H9 (cell line): ENCODE results near the gene SHMT2. TPM values are rescaled to one million over a fixed set of nuclear protein-coding genes. Genes with fewer than 3 reads are reported as not detected.

Experiments
- DNase-seq: peaks from one replicate; pipeline ENCODE4 v3.0.0-alpha.2; 2017
- H2AFZ ChIP-seq: one replicate; pipeline ENCODE4 v1.6.1; 2013; ENCODE audit warnings: mild to moderate bottlenecking, low read length, control low read depth, moderate library complexity
- H2AK5ac ChIP-seq: 2 replicates; pipeline ENCODE4 v1.6.1; 2013; ENCODE audit warnings: low read length, control low read depth, mixed read lengths; ENCODE audit not compliant: insufficient read length
- H2BK120ac ChIP-seq: one replicate; pipeline ENCODE4 v1.6.1; 2013; ENCODE audit warnings: low read depth, mild to moderate bottlenecking, low read length, control low read depth, inconsistent platforms; ENCODE audit not compliant: poor library complexity, severe bottlenecking
- H2BK12ac ChIP-seq: 2 replicates; pipeline ENCODE4 v1.6.1; 2013; ENCODE audit warnings: low read length, control low read depth, mixed read lengths, low read depth; ENCODE audit not compliant: insufficient read length
- H2BK15ac ChIP-seq: 2 replicates; pipeline ENCODE4 v1.6.1; 2013; ENCODE audit warnings: low read depth, low read length, control low read depth
- H2BK20ac ChIP-seq: one replicate; pipeline ENCODE4 v1.6.1; 2013; ENCODE audit warnings: low read depth, mild to moderate bottlenecking, low read length, control low read depth, inconsistent platforms; ENCODE audit not compliant: poor library complexity, severe bottlenecking
- H2BK5ac ChIP-seq: 2 replicates; pipeline ENCODE4 v1.6.1; 2013; ENCODE audit warnings: low read length, control low read depth, mixed read lengths; ENCODE audit not compliant: insufficient read length
- H3K14ac ChIP-seq: 2 replicates; pipeline ENCODE4 v1.6.1; 2013; ENCODE audit warnings: low read length, control low read depth; ENCODE audit not compliant: insufficient read depth
- H3K18ac ChIP-seq: 2 replicates; pipeline ENCODE4 v1.6.1; 2013; ENCODE audit warnings: low read depth, mild to moderate bottlenecking, mixed read lengths, low read length, control low read depth; ENCODE audit not compliant: insufficient read length
- H3K23ac ChIP-seq: 2 replicates; pipeline ENCODE4 v1.6.1; 2013; ENCODE audit warnings: low read length, control low read depth, mixed read lengths, low read depth; ENCODE audit not compliant: insufficient read length
- H3K23me2 ChIP-seq: 2 replicates; pipeline ENCODE4 v1.6.1; 2013; ENCODE audit warnings: low read depth, mild to moderate bottlenecking, mixed read lengths, low read length, control low read depth; ENCODE audit not compliant: insufficient read length, poor library complexity, severe bottlenecking
- H3K27ac ChIP-seq: 2 replicates; pipeline ENCODE4 v1.5.1; 2013; ENCODE audit warnings: low read length, control low read depth, mixed read lengths, low read depth; ENCODE audit not compliant: insufficient read length
- H3K27me3 ChIP-seq: 2 replicates; pipeline ENCODE4 v1.6.1; 2013; ENCODE audit warnings: low read length, control low read depth, inconsistent platforms; ENCODE audit not compliant: insufficient read depth
- H3K4ac ChIP-seq: 2 replicates; pipeline ENCODE4 v1.6.1; 2013; ENCODE audit warnings: low read depth, mild to moderate bottlenecking, control low read depth, inconsistent platforms, low read length, moderate library complexity
- H3K4me1 ChIP-seq: 2 replicates; pipeline ENCODE4 v1.6.1; 2013; ENCODE audit warnings: low read length, control low read depth, inconsistent platforms; ENCODE audit not compliant: insufficient read depth
- H3K4me2 ChIP-seq: 2 replicates; pipeline ENCODE4 v1.6.1; 2013; ENCODE audit warnings: low read length, control low read depth, mixed read lengths; ENCODE audit not compliant: insufficient read length, insufficient read depth
- H3K56ac ChIP-seq: 2 replicates; pipeline ENCODE4 v1.6.1; 2013; ENCODE audit warnings: low read depth, mild to moderate bottlenecking, mixed read lengths, low read length, control low read depth; ENCODE audit not compliant: insufficient read length
- H3K79me1 ChIP-seq: 2 replicates; pipeline ENCODE4 v1.6.1; 2013; ENCODE audit warnings: low read depth, mild to moderate bottlenecking, moderate library complexity, low read length, control low read depth, inconsistent platforms; ENCODE audit not compliant: insufficient read depth, poor library complexity, severe bottlenecking
- H3K79me2 ChIP-seq: 2 replicates; pipeline ENCODE4 v1.6.1; 2013; ENCODE audit warnings: low read length, control low read depth, inconsistent platforms; ENCODE audit not compliant: insufficient read depth
- H3K9ac ChIP-seq: 2 replicates; pipeline ENCODE4 v1.6.1; 2013; ENCODE audit warnings: low read length, control low read depth, mixed read lengths; ENCODE audit not compliant: insufficient read length; ENCODE audit errors: extremely low read depth
- H3K9me3 ChIP-seq: one replicate; pipeline ENCODE4 v1.6.1; 2013; ENCODE audit warnings: low read depth, low read length, inconsistent platforms; ENCODE audit not compliant: control insufficient read depth
- H3T11ph ChIP-seq: one replicate; pipeline ENCODE4 v1.6.1; 2013; ENCODE audit warnings: mild to moderate bottlenecking, low read length, control low read depth, inconsistent platforms
- H4K20me1 ChIP-seq: one replicate; pipeline ENCODE4 v1.6.1; 2013; ENCODE audit not compliant: control insufficient read depth, insufficient read length, insufficient read depth
- H4K5ac ChIP-seq: 2 replicates; pipeline ENCODE4 v1.6.1; 2013; ENCODE audit warnings: low read depth, mild to moderate bottlenecking, mixed read lengths, low read length, control low read depth; ENCODE audit not compliant: insufficient read length
- H4K8ac ChIP-seq: replicated peaks from 2 replicates; pipeline ENCODE4 v1.6.1; 2013; ENCODE audit warnings: low read length, control low read depth, mixed read lengths, low read depth; ENCODE audit not compliant: insufficient read length
- H4K91ac ChIP-seq: 2 replicates; pipeline ENCODE4 v1.6.1; 2013; ENCODE audit warnings: low read depth, mild to moderate bottlenecking, moderate library complexity, mixed read lengths, low read length, control low read depth; ENCODE audit not compliant: insufficient read length
- H3K27ac Mint-ChIP-seq, 3 experiments: 2 replicates in 2 of 3; 3 replicates in 1 of 3; pipeline ENCODE4 v1.8.0; 2020 to 2021; ENCODE audit warnings: mixed read lengths in 3 of 3, mild to moderate bottlenecking in 1 of 3, moderate library complexity in 1 of 3
- H3K27me3 Mint-ChIP-seq: 2 replicates; pipeline ENCODE4 v1.8.0; 2021; ENCODE audit warnings: low read depth, mild to moderate bottlenecking, moderate library complexity, mixed read lengths
- H3K36me3 Mint-ChIP-seq, 3 experiments: 2 replicates in 2 of 3; 3 replicates in 1 of 3; pipeline ENCODE4 v1.8.0; 2020 to 2021; ENCODE audit warnings: low read depth in 3 of 3, mixed read lengths in 3 of 3; ENCODE audit not compliant: insufficient read depth in 1 of 3
- H3K4me1 Mint-ChIP-seq, 2 experiments: 2 replicates each; pipeline ENCODE4 v1.8.0; 2020; ENCODE audit warnings: mixed read lengths in 2 of 2
- H3K4me3 Mint-ChIP-seq, 2 experiments: 2 replicates in 1 of 2; 3 replicates in 1 of 2; pipeline ENCODE4 v1.8.0; 2020 to 2021; ENCODE audit warnings: mild to moderate bottlenecking in 2 of 2, mixed read lengths in 2 of 2, moderate library complexity in 1 of 2
- H3K9me3 Mint-ChIP-seq, 2 experiments: 2 replicates in 1 of 2; 3 replicates in 1 of 2; pipeline ENCODE4 v1.8.0; 2020; ENCODE audit warnings: mild to moderate bottlenecking in 2 of 2, mixed read lengths in 2 of 2, moderate library complexity in 1 of 2
- WGBS: extraction: QIAGEN DNeasy Blood & Tissue Kit; methylation state at CpG from one replicate; pipeline ENCODE4 v1.1.7; 2013; ENCODE audit warnings: missing lambda C conversion rate, low lambda C conversion rate, mixed read lengths; ENCODE audit not compliant: insufficient read length; ENCODE audit errors: extremely low coverage; 5-methylcytosine and 5-hydroxymethylcytosine counted together
- total RNA-seq: library from RNA; stranded (reverse); gene quantifications from 2 replicates; pipeline ENCODE4 v1.2.1, GENCODE V29; 2021
- TF ChIP-seq, protein P1 (sequence below): fragments of 200-600 bp; sonication (generic); conservative IDR thresholded peaks from 3 replicates; pipeline ENCODE4 v1.8.0; 2021; ENCODE audit warnings: antibody characterized with exemption, mild to moderate bottlenecking

SHMT2 gene
- total RNA-seq, 1 experiment from 2014 or later: 260 TPM

DNA sequence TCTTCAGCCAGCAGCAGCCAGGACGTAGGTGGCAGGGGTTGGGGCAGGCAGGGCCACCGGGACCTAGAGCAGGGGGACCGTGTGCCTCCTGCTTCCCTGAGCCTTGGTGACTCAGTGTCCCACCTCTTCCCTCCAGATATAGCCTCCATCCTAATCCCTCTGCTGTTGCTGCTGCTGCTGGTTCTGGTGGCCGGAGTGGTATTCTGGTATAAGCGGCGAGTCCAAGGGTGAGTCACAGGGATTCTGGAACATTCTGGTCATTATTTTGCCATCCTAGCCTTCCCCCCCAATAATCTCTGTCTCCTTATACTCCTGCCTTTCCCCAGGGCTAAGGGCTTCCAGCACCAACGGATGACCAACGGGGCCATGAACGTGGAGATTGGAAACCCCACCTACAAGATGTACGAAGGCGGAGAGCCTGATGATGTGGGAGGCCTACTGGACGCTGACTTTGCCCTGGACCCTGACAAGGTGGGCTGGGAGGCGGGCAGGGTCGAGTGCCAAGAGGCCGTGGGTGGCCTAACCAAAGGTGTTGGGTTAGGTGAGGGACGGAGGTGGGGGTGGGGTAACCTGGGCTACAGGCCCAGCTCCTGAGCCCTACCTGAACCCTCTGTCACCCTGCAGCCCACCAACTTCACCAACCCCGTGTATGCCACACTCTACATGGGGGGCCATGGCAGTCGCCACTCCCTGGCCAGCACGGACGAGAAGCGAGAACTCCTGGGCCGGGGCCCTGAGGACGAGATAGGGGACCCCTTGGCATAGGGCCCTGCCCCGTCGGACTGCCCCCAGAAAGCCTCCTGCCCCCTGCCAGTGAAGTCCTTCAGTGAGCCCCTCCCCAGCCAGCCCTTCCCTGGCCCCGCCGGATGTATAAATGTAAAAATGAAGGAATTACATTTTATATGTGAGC lies 17.5 kb upstream of the SHMT2 start:
- no peak overlapping the region for H3K4me3 Mint-ChIP-seq
- H3K9me3 Mint-ChIP-seq: no peaks in the 10 kb centered on the region

More for the DNA sequence above, 17.5 kb upstream of the SHMT2 start:
- H3K4me2 ChIP-seq: no peak overlapping the region
- no peak for DNase-seq
- H2AFZ ChIP-seq: no peak overlapping the region
- H3K18ac ChIP-seq: no peak overlapping the region
- H3K79me2 ChIP-seq: no peaks in the 10 kb centered on the region
- no peak overlapping the region for H4K8ac ChIP-seq
- no peak overlapping the region for H3T11ph ChIP-seq
- no peak overlapping the region for H3K4ac ChIP-seq
- H3K9ac ChIP-seq: no peak overlapping the region
- H3K14ac ChIP-seq: no peak overlapping the region
- H4K5ac ChIP-seq: no peak overlapping the region
- H3K27me3 ChIP-seq: peaks cover 15% of the 10 kb centered on the region
- peaks cover 27 to 46% (median 43%) of the 10 kb centered on the region in 3 experiments for H3K36me3 Mint-ChIP-seq
- no CpG with 5 or more reads among the region's 27 CpGs for WGBS
- H3K23me2 ChIP-seq: peaks cover 3% of the 10 kb centered on the region
- no peak overlapping the region for H3K23ac ChIP-seq
- peak overlapping the region in 2 of 3 experiments; percentile 61 to 89; a peak in 1 of 7 replicates for H3K27ac Mint-ChIP-seq
- H3K27ac ChIP-seq: no peak overlapping the region
- H3K4me1 Mint-ChIP-seq: peaks cover 28% of the 10 kb centered on the region in 2 experiments
- no peaks in the 10 kb centered on the region for H4K20me1 ChIP-seq
- H2BK15ac ChIP-seq: no peak overlapping the region
- no peak overlapping the region for H2AK5ac ChIP-seq
- H3K79me1 ChIP-seq: no peaks in the 10 kb centered on the region
- no peak overlapping the region for H2BK5ac ChIP-seq
- H3K4me1 ChIP-seq: peaks cover 8% of the 10 kb centered on the region
- no peak overlapping the region for H2BK120ac ChIP-seq
- H2BK20ac ChIP-seq: no peak overlapping the region
- H4K91ac ChIP-seq: no peak overlapping the region
- peaks cover 33% of the 10 kb centered on the region for H3K27me3 Mint-ChIP-seq
- TF ChIP-seq, protein P1, sequence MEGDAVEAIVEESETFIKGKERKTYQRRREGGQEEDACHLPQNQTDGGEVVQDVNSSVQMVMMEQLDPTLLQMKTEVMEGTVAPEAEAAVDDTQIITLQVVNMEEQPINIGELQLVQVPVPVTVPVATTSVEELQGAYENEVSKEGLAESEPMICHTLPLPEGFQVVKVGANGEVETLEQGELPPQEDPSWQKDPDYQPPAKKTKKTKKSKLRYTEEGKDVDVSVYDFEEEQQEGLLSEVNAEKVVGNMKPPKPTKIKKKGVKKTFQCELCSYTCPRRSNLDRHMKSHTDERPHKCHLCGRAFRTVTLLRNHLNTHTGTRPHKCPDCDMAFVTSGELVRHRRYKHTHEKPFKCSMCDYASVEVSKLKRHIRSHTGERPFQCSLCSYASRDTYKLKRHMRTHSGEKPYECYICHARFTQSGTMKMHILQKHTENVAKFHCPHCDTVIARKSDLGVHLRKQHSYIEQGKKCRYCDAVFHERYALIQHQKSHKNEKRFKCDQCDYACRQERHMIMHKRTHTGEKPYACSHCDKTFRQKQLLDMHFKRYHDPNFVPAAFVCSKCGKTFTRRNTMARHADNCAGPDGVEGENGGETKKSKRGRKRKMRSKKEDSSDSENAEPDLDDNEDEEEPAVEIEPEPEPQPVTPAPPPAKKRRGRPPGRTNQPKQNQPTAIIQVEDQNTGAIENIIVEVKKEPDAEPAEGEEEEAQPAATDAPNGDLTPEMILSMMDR: no peak; the same call in 2 of the 3 replicates
- H3K9me3 ChIP-seq: no peaks in the 10 kb centered on the region
- H2BK12ac ChIP-seq: no peak overlapping the region
- H3K56ac ChIP-seq: no peak overlapping the region
